ENCODE results near the gene CHMP2A.

Gene CHMP2A

DNA sequence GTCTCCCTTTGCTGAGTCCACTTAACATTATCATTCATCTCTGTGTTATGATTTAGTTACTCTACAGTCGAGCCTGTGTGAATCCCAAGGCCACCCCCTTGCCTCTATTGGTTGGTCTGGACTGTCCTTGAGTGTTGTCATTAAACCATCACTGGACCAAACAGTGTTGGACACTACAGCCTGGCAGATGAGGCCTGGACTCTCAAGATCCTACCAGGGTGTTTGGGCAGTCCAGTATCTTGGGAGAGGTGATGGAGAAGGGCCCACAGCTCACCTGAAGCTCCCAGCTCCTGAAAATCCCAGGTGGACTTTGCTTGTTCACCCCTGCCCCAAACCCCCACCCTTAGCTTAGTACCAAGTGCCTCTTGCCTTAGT, 3.8 kb downstream of the CHMP2A start:
- H3K4me3 ChIP-seq (replicated peaks; ENCODE audit: low read depth, low read length): no peak overlapping the region
- no peaks in the 10 kb centered on the region for H3K27me3 ChIP-seq (replicated peaks; ENCODE audit: control insufficient read depth, insufficient read depth, low read length)
- H3K36me3 ChIP-seq (ENCODE audit: control insufficient read depth, insufficient read depth, low read length): peaks cover 53% of the 10 kb centered on the region
- TF ChIP-seq, protein P1, sequence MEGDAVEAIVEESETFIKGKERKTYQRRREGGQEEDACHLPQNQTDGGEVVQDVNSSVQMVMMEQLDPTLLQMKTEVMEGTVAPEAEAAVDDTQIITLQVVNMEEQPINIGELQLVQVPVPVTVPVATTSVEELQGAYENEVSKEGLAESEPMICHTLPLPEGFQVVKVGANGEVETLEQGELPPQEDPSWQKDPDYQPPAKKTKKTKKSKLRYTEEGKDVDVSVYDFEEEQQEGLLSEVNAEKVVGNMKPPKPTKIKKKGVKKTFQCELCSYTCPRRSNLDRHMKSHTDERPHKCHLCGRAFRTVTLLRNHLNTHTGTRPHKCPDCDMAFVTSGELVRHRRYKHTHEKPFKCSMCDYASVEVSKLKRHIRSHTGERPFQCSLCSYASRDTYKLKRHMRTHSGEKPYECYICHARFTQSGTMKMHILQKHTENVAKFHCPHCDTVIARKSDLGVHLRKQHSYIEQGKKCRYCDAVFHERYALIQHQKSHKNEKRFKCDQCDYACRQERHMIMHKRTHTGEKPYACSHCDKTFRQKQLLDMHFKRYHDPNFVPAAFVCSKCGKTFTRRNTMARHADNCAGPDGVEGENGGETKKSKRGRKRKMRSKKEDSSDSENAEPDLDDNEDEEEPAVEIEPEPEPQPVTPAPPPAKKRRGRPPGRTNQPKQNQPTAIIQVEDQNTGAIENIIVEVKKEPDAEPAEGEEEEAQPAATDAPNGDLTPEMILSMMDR (IDR thresholded peaks at IDR 0.05; ENCODE audit: insufficient read depth, low read length, poor library complexity, severe bottlenecking): no peak
- DNase-seq (ENCODE audit: extremely low read depth, insufficient read length): no peak

DNA sequence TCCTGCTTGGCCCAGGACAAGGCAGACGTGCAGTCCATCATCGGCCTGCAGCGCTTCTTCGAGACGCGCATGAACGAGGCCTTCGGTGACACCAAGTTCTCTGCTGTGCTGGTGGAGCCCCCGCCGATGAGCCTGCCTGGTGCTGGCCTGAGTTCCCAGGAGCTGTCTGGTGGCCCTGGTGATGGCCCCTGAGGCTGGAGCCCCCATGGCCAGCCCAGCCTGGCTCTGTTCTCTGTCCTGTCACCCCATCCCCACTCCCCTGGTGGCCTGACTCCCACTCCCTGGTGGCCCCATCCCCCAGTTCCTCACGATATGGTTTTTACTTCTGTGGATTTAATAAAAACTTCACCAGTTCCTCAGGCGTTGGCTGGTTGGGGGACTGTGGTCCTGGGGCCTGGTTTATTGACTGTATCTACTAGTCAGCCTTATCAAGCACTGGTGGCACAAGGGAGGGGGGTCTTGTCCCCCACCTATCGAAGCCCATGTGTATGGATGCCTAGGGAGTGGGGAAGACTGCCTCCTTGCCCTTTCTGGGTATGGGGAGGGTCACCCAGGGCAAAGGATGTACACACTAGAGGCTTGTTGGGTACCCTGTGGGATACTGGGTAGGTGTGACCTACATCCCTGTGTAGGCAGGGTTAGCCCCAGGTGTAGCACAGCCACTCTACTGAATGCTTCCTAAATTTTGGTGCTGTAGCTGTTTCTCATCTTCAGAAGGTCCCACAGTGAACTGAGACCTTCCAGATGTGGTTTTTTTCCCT, 4.4 kb downstream of the CHMP2A start:
- TF ChIP-seq, protein P1 (IDR thresholded peaks at IDR 0.05; ENCODE audit: insufficient read depth, low read length, poor library complexity, severe bottlenecking): no peak
- peaks cover 55% of the 10 kb centered on the region for H3K36me3 ChIP-seq (ENCODE audit: control insufficient read depth, insufficient read depth, low read length)
- DNase-seq (ENCODE audit: extremely low read depth, insufficient read length): no peak
- no peaks in the 10 kb centered on the region for H3K27me3 ChIP-seq (replicated peaks; ENCODE audit: control insufficient read depth, insufficient read depth, low read length)
- H3K4me3 ChIP-seq (replicated peaks; ENCODE audit: low read depth, low read length): no peak overlapping the region

DNA sequence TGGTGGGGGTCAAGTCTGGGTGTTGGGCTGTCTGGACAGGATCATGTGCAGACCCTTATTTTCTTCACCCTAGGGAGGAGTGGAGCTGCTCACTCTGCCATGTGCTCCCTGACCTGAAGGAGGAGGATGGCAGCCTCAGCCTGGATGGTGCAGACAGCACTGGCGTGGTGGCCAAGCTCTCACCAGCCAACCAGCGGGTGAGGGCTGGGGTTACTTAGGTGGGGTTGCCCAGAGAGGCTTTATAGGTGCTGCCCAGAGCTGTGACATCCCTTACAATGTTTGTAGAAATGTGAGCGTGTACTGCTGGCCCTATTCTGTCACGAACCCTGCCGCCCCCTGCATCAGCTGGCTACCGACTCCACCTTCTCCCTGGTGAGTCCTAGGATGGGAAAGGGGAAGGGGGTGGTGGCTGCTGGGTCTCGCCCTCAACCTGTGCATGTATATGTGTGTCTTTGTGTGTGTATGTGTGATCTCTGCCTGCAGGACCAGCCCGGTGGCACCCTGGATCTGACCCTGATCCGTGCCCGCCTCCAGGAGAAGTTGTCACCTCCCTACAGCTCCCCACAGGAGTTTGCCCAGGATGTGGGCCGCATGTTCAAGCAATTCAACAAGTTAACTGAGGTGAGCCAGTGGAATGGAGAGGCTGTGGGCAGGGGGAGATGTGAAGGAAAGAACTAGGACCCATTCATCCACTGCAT, 5.1 kb downstream of the CHMP2A start:
- Histone ChIP-seq H3K36me3 (ENCODE audit: control insufficient read depth, insufficient read depth, low read length) (peaks cover 56% of the 10 kb centered on the region), H3K27me3 (replicated peaks; ENCODE audit: control insufficient read depth, insufficient read depth, low read length) (no peaks in the 10 kb centered on the region), H3K4me3 (replicated peaks; ENCODE audit: low read depth, low read length) (no peak overlapping the region)
- DNase-seq (ENCODE audit: extremely low read depth, insufficient read length): no peak
- TF ChIP-seq, protein P1 (IDR thresholded peaks at IDR 0.05; ENCODE audit: insufficient read depth, low read length, poor library complexity, severe bottlenecking): no peak

DNA sequence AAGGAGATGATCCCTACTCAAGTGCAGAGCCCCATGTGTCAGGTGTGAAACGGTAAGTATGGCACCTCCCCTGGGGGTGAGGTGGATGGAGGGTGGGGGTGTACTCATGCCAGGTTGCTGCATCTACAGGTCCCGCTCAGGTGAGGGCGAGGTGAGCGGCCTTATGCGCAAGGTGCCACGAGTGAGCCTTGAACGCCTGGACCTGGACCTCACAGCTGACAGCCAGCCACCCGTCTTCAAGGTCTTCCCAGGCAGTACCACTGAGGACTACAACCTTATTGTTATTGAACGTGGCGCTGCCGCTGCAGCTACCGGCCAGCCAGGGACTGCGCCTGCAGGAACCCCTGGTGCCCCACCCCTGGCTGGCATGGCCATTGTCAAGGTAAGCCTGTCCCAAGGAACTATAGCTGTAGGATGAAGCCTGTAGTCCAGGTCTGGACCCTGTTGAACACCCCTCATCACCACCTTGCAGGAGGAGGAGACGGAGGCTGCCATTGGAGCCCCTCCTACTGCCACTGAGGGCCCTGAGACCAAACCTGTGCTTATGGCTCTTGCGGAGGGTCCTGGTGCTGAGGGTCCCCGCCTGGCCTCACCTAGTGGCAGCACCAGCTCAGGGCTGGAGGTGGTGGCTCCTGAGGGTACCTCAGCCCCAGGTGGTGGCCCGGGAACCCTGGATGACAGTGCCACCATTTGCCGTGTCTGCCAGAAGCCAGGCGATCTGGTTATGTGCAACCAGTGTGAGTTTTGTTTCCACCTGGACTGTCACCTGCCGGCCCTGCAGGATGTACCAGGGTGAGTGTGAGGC, 5.8 kb downstream of the CHMP2A start:
- peaks cover 56% of the 10 kb centered on the region for H3K36me3 ChIP-seq (ENCODE audit: control insufficient read depth, insufficient read depth, low read length)
- DNase-seq (ENCODE audit: extremely low read depth, insufficient read length): no peak
- TF ChIP-seq, protein P1 (IDR thresholded peaks at IDR 0.05; ENCODE audit: insufficient read depth, low read length, poor library complexity, severe bottlenecking): no peak
- no peaks in the 10 kb centered on the region for H3K27me3 ChIP-seq (replicated peaks; ENCODE audit: control insufficient read depth, insufficient read depth, low read length)
- H3K4me3 ChIP-seq (replicated peaks; ENCODE audit: low read depth, low read length): no peak overlapping the region

DNA sequence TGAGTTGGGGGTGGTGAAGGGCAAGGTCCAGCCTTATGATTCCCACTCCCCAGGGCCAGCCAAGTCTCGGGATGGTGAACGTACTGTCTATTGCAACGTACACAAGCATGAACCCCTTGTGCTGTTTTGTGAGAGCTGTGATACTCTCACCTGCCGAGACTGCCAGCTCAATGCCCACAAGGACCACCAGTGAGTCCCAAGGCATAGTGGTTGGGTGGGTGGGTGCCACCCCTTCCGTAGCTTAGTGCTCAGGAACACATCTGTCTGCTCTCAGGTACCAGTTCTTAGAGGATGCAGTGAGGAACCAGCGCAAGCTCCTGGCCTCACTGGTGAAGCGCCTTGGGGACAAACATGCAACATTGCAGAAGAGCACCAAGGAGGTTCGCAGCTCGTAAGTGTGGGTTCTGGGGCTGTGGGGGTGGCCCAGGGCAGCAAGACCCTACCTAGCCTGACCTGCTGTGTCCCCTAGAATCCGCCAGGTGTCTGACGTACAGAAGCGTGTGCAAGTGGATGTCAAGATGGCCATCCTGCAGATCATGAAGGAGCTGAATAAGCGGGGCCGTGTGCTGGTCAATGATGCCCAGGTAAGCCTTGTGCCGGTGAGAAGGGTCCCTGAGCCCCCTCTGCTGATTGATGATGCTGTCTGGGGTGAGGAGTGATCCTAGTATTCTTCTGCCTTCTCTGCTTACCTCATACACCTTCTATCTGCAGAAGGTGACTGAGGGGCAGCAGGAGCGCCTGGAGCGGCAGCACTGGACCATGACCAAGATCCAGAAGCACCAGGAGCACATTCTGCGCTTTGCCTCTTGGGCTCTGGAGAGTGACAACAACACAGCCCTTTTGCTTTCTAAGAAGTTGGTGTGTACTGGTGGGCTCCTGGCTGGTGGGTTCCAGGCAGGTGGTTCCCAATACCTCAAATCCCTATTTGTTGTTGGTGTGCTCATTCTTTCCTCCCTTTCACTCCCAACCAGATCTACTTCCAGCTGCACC, 7.3 kb downstream of the CHMP2A start:
- H3K36me3 ChIP-seq (ENCODE audit: control insufficient read depth, insufficient read depth, low read length): peaks cover 56% of the 10 kb centered on the region
- H3K27me3 ChIP-seq (replicated peaks; ENCODE audit: control insufficient read depth, insufficient read depth, low read length): no peaks in the 10 kb centered on the region
- TF ChIP-seq, protein P1 (IDR thresholded peaks at IDR 0.05; ENCODE audit: insufficient read depth, low read length, poor library complexity, severe bottlenecking): no peak
- H3K4me3 ChIP-seq (replicated peaks; ENCODE audit: low read depth, low read length): no peak overlapping the region
- no peak for DNase-seq (ENCODE audit: extremely low read depth, insufficient read length)
